GM21529 (cell line): ENCODE measurements around the gene TSPAN2.

Experiments used
- ATAC-seq: cut with Tn5 transposase; IDR thresholded peaks from one replicate; pipeline ENCODE4 v1.9.1; 2021; ENCODE audit not compliant: unreplicated experiment

TSPAN2 gene

GRCh38 chr1:115089420-115090185, at the start of gene TSPAN2:
Gene TSPAN2 (minus strand): TSS chr1:115089503. CDS start chr1:115089432, 71 bp downstream.
- ATAC-seq, result no peak

- peak; percentile 84 for ATAC-seq
Measured at GRCh38 chr1:115138973-115139372, 49.7 kb upstream of the TSPAN2 start.

DNA sequence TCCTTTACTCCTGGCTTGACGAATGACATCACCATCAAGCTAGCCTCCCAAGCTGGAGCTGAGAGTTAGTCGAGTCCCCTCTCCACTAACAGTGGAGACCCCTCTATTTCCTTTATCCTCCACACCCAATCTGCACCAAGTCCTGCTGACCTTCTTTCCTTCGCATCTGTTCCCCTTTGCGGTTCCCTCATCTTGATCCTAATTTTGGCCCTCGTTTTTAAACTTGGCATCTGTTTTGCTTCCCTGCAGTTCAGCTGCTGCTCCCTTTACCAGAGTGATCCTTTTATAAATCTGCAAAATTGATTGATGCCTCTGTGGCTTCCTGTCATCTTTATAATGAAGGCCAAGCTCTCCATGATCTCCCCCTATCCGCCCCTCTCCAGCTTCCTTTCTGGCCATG, 49.0 kb upstream of the TSPAN2 start:
- no peak for ATAC-seq

- ATAC-seq, result no peak
Measured at GRCh38 chr1:115137191-115137590, 47.9 kb upstream of the TSPAN2 start.

- no peak for ATAC-seq
Measured at GRCh38 chr1:115136706-115137105, 47.4 kb upstream of the TSPAN2 start.

DNA sequence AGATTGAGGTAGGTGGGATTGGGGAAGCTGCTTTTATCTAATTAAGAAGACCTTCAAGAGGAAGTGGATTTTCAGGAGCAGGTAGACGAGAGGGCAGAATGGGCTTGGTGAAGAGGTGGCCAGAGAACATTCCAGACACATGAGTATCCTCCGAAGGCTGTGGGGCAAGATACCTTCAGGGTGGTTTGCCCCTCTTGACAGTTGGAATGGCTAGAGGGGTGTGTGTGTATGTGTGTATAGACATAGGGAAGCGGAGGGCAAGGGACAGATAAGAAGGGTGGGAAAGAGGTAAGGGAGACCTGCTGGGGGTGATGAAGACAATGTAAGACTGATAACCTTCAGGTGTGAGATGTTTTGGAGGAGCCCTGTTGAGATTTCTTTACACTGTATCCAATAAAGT, 46.8 kb upstream of the TSPAN2 start:
- ATAC-seq, result no peak

DNA sequence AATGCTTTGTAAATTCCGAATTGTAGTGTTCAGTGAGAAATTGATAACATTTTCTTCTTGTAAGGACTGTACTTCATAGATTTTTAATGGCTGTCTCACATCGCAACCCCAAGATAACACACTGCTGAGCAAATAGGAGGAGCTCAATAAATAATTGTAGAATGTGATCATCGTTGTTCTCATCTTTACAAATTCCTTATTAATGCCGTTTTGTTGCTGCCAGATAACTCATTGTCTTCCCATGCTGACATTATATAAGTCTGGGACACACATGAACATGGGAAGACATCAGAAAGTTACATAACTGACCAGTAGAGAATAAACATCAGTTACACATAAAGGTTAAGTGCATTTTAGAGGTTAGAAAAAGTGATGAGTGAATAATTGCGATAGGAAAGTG, 46.4 kb upstream of the TSPAN2 start:
- no peak for ATAC-seq

DNA sequence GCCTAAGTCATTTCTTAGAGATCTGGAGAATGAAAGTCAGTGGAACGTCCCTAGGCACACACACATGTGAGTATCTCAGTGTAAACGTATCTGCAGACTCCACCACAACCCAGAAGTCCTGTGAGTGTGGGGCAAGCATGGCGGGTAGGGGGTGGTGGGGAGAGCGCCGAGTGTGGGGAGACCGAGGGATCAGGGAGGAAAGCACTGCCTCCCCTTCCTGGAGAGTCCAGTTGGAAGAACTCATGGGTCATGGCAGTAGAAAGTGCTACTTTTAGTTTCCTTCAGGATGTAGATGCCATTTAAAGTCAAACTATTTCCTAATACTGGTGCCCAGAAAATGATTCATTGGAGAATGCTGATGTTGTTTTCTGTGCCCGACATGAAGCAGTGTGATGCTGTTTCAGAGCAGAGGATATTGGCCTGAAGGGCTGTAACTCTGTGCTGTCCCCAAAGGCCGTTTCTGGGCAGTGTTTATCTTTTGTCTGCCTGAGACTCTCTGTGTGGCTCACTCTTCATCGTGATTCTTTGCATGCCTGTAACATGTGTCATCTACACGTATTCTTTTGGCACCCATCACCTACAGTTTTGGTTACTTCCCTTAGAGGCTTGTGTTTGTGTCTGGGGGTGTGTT, 45.7 kb upstream of the TSPAN2 start:
- ATAC-seq, result no peak

DNA sequence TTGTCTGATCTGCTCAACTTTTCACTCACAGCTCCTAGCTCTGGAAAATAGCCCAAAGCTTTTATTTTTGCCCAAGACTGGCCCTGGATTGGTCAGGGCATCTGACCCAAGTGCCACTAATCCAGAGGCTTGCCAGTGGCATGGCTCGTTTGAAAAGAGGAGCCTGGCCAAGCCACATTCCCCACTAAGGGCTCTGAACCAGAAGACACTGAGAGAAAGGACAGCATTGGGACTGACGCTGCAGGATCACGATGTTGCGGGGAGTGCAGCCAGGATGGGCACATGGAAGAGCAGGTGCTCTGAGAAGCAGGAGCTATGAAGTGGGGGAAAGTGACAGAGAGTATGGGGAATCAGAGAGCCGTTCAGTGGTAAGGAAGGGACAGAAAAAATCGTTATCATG, 44.9 kb upstream of the TSPAN2 start:
- no peak for ATAC-seq

DNA sequence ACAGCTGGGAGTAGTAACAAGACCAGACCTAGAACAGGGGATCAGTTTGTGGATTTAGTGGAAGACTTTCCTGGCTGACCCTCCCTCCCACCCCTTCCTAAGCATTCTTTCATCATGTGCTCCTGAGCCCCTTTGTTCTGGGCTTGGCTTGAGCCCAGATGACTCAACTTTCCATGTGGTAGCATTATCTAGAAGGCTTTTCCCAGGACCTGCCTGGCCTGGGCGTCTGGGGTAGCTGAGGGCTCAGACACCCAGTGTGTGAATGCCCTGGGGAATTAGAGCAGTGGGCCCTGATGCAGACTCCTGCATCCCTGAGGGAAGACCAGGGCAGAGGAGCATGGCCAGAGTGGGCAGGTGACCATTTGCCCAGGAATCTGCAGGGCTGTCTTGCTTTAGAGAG, 44.1 kb upstream of the TSPAN2 start:
- ATAC-seq, result no peak

DNA sequence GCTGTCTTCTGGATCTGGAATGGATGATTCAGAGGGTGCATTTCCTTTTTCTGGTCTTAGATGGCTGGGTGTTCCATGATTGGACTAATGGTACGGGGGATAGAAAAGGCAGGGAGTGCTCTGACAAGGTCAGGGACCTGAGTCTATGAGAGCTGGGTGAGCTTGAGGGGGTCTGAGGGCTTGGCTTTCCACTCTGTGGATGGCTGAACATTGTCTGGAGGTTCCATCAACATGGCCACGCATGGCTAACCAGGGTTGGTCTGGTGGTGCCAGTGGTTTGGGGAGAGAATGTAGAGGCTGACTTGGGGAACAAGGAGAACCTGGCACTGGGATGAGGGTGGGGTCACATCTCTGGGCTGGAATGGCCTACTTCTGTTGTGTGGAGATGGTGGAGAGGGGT, 41.5 kb upstream of the TSPAN2 start:
- no peak for ATAC-seq

DNA sequence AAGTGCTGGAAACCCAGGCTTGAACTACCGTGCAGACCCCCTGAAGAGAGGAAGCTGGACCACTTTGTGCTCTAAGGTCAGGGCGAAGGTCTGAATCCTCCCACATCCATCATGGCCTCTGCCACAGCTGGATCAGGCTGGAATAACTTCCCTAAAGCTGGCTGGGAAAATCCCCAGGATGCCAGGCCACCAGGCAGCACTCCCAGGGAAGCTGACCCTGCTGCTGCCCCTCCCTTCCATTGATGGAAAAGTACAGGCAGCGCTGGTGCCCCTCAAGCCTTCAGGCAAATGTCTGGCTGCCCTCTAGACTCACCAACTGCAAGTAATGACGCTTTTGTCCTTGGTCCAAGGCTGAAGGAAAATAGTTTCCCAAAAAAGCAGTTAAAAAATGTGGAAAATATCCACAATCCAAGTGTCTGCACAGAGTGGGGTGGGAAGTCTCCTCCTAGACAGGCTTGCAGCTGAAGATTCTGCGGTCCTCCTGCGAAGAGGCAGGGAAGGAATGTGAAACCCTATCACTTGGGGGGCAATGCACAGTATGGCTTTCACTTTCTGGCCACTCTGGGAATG, 39.9 kb upstream of the TSPAN2 start:
- no peak for ATAC-seq

- no peak for ATAC-seq
Measured at GRCh38 chr1:115127539-115127938, 38.2 kb upstream of the TSPAN2 start.

DNA sequence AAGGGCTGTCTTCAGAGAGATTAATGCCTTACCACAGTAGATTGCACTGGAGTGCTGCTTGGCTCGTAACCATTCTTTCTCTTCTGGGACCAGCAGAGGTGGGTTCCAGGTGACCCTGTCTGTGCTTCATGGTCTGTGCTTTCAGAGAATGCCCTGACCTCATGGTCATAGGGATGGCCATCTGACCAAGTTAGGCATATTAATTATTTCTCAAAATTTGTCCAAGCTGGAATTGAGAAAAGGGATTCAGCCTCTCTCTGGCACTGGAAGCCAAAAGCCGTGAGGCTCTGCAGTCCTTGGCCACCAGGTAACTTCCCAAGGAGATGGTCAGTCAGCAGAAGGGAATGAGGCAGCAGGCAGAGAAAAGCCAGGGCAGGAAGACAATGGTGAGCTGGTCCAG, 37.2 kb upstream of the TSPAN2 start:
- ATAC-seq, result no peak

- ATAC-seq, result no peak
Measured at GRCh38 chr1:115123116-115123515, 33.8 kb upstream of the TSPAN2 start.

- ATAC-seq, result no peak
Measured at GRCh38 chr1:115121793-115122192, 32.5 kb upstream of the TSPAN2 start.

GRCh38 chr1:115120296-115120695, 31.0 kb upstream of the TSPAN2 start:
- ATAC-seq, result no peak

DNA sequence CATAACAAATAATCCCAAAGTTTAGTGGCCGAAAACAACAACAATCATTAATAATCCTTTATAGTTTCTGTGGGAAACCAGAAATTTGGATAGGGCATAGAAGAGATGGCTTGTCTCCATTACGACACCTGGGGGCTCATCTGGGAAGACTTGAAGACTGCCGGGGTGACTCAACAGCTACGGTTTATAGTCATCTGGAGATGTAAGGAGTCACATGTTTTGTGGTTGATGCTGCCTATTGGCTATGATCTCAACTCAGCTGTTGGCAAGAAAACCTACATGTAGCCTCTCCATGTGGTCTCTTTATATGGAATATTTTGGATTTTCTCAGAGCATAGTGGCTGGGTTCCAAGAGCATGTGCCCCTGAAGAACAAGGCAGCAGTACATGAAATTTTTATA, 29.3 kb upstream of the TSPAN2 start:
- ATAC-seq, result no peak

DNA sequence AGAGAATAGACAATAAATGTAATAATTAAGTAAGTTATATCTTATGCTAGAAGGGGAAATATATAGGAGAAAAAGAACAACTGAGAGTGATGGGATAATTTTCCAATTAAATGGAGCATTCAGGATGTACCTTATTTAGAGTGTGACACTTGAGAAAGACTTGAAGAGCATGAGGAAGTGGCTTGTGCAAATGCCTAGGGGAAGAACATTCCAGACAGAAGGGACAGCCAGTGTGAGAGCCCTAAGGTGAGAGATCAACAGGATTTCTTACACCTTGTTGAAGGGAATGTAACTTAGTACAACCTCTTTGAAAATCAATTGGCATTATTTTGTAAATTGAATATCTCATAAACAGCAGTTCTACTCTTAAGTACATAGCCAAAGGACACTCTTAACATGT, 28.8 kb upstream of the TSPAN2 start:
- ATAC-seq, result no peak

DNA sequence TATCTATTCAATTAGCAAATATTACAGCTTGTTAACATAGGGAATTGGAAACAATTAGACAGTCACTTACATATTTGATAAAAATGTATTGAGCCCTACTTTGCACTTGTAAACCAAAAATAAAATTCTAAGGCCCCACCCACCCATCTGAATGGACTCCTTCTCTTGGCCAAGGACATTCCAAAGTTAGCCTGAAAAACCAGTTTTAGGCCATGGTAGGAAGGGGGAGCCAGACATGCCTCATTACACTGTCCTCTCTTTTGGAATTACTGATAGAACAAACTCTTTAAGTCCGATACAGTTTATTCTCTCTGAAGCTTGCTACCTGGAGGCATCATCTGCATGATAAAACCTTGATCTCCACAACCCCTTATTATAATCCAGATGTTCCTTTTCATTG, 28.0 kb upstream of the TSPAN2 start:
- ATAC-seq, result no peak

GRCh38 chr1:115116512-115116911, 27.2 kb upstream of the TSPAN2 start:
- no peak for ATAC-seq

GRCh38 chr1:115115521-115116161, 26.3 kb upstream of the TSPAN2 start:
- ATAC-seq, result no peak
